GM18526 (cell line): ENCODE data around the gene SLC35F6.

ENCODE experiments used
- POLR2A ChIP-seq: IDR thresholded peaks from 3 replicates; pipeline ENCODE4 v1.6.1; 2011; ENCODE audit not compliant: insufficient read length; ENCODE audit errors: extremely low read depth

The SLC35F6 gene, protein sequence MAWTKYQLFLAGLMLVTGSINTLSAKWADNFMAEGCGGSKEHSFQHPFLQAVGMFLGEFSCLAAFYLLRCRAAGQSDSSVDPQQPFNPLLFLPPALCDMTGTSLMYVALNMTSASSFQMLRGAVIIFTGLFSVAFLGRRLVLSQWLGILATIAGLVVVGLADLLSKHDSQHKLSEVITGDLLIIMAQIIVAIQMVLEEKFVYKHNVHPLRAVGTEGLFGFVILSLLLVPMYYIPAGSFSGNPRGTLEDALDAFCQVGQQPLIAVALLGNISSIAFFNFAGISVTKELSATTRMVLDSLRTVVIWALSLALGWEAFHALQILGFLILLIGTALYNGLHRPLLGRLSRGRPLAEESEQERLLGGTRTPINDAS

DNA sequence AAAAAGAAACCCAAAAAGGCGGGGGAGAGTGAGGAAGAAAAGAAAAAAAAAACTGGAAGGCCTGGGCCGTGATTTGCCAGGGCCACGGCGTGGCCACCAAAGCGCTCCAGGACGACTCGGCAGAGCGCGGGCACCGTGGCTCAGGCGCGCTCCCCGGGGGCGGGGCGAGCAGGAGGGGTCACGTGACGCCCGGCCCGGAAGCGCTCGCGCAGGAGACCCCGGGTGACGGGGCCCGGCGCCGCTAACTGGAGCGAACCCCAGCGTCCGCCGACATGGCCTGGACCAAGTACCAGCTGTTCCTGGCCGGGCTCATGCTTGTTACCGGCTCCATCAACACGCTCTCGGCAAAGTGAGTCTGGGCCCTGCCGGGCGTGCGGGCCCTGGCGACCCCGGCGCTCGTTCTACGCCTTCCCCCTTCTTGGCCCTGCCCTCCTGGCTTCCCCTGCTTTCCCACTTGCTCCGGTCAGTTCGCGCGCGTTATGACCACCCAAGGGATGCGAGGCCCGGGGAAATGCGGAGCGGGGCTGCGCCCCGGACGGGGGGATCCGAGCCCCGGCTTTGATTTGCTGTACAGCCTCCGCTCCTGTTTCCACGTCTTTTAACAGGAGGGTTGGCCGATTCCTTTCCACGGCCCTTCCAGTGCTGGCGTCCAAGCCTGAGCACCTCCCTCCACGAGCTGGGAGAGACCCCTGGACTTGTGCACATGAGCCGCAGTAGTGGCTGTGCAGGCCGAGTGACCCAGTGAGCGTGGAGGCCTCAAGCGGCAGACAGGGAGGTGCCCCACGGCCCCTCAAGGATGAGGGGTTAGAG lies at the start of gene SLC35F6:
TSS of gene SLC35F6 (plus strand) at position 207 of the 810 bp plus-strand sequence. CDS start at position 273, 66 bp downstream.
- peak; percentile 88 for TF ChIP-seq POLR2A

DNA sequence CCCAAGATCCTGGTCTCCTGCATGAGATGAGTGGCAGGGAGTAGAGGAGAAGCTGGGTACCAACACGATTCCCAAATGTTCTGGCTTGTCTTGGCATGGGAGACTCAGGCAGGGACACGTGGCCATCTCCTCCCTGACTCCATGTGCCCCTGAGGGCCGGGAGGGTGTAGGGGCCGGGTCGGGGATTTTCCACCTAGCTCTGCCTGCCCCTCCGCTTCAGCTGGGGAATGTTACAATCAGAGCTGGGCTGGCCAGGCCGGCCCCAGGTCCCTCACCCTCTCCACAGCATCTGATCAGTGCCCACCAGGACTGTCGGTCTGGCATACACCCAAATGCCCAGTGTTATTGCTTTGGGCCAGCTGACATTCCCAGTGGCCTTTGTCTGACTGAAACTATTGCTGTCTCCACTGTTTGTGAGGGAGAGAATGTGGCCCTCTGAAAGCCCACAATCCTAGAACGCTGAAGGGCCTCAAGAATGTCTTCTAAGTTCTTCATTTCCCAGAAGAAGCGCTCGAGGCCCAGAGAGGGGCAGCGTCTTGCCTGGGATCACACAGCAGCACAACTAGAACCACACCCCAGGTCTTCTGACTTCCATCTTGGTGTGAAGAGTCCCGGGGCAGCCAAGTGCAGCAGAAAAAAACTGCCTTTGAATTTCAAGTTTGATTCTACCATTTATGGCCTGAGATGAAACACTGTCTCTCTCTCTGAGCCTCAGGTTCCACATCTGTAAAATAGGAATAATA lies 48.4 kb upstream of the SLC35F6 start:
- no peak for TF ChIP-seq POLR2A

DNA sequence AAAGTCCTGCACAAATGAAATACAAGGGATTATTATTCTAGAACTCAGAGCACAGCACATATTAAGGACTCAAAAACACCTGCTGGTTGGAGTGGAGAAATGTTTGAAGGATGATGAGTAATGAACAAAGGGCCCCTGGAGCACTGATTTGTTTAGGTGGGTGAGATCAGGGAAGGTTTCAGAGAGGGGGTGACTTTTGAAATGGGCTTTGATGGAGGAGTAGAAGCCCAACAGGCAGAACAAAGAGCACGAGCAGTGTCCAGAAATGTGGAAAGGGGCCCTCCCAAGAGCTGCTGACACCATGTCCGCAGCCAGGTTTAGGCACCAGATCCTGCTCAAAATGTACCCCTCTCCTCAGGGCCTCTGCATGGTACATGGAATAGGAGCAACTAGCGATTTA lies 47.7 kb upstream of the SLC35F6 start:
- no peak for TF ChIP-seq POLR2A

DNA sequence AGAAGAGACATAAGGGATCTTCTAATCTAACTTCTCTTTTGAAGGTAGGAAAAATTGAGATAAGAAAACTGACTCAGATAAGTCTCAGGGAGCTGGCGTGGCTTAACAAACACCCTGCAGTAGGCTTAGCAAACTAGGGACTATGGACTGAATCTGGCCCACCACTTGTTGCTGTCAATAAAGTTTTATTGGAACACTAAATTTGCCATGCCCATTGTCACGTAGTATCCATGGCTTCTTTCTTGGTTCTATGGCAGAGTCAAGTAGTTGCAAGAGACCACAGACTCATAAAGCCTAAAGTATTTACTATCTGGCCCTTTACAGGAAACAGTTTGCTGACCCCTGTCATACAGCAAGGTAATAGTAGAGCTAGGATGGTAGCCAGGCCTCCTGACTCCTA lies 47.3 kb upstream of the SLC35F6 start:
- TF ChIP-seq POLR2A, result no peak

DNA sequence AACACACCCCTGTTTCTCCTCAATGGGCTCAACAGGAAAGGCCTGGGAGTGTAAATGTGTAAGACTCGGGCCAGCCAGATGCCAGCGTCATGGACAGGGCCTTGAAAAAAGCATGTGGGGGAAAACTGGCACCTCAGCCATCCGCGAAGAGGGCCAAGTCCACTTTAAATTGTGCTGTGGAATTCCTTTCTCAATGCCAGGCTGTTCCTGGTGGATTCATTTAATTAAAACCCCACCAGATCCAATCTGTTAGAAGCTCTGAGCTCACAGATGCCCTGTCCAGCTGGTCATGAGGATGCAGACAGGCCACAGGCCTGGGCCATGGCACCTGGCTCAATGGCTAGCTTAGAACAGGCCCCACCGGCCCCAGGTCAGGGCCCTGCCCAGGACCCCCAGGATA lies 46.7 kb upstream of the SLC35F6 start:
- no peak for TF ChIP-seq POLR2A

DNA sequence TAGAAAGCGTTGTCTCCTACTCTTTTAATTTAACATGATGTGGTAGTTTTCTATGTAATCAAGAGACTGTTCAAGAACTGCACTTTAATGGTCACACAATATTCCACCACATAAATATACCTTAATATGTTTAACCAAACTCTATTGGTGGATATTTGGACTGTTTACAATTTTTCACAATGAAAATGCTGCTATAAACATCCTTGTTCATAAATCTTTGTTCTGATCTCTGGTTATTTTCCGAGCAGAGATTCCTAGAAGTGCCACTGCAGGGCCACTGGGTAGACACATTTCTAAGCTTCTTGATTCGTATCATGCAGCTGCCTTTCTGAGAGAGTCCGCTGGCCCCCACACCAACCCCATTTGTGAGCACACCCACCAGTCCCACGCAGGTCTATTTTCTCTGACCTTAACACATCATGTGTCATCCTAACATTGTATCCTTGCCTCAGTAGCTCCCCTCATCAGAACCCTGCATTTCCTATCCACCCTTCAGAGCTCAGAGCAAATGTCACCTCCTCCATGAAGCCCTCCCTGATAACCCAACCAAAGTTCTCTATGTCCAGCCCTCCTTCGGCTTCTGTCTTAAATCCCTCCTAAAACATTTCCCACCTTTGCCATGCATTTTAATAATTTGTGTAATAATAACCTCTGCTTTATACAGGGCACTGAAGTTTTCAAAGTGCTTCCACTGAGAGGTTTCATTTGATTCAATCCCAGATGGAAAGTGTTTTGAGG lies 45.0 kb upstream of the SLC35F6 start:
- TF ChIP-seq POLR2A, result no peak

DNA sequence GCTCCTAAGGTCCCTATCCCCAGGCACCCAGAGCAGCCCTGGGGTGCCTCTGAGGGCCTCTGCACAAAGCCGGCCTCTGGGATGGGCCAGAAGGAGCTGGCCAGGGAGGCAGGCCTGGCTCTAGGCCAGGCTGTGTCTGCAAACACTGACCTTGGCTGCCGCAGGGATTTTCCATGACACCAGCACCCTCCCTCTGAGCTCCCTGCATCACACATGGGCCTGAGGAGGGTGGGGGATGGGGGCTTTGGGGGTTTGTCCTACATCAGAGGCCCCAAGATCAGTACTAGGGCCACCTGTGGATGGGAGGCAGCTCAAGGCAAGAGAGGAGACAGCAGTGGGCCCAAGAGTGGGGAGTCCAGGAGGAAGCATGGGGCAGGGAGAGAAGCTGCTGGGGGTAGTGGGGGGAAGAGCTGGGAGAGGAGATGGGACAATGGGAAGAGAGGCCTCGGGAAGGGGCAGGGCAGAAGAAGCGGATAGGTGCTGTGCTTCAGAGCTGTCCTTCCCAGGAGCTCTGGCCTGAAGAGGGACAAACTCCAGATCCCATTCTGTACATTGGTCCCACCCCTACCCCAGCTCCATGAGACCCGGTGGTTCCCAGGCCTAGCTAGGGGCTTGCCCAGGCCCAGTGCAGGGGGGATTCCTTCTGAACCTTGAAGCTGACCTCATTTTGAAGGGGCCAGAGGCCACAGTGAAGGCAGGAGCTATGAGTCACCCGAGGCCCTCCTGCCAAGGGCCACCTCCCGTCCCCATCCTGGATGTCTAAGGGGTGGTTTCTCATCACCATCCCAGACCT lies 43.6 kb upstream of the SLC35F6 start:
- no peak for TF ChIP-seq POLR2A

DNA sequence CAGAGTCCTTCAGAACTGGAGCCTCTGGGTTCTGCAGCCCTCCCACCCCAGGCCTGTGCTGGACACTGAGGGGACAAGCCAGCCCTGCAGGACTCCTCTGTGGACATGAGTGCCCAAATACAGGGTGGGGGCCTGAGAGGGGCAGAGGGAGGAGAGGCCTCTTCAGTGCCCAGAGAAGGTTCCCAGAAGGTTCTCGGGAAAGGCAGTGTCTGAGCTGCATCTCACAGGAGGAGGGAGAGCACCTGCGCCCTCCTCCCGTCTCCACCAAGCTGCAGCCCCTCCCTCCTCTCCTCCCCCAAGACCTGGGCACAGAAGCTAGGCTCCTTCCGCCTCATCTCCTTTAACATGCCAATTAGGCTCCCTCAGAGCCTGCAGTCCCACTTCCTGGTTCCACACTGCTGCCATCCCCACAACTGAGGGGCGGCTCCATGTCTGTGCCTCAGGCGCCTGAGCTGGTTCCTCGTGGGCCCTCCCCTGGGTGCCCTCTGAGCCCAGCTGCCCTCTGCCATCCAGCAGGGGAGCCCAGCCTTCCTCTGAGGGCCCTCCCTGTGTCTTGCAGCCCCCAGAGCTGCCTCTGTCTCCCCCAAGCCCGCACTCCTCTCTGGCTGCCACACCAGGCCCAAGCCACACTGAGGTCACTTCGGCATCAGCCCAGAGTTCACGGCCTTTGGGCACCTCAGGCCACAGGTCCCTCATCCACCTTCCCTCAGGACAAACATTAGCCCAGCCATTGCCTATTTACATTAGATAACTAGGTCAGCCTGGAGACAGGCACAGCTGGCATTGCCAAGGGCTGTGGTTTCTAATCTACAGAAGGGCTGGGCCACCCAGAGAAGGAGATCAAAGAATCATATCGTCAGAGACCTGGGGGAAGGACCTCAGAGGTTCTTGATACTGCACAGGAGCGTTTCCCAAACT lies 42.7 kb upstream of the SLC35F6 start:
- TF ChIP-seq POLR2A, result no peak

DNA sequence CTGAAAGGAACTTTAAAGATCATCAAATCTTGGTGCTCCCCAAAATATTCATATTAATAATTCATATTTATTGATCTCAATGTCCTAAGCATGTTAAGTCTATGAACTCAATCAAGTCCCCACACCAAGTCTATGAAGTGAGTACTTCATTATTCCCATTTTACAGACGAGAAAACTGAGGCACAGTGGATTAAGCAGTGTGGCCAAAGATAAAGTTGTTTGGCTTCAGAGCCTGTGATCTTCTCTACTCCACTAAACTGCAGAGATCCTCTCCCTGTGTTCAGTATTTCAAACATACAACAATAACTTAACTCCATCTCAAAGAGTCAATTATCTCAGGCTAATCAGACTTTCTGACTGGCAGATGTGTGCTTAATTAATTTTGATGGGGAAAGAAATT lies 41.8 kb upstream of the SLC35F6 start:
- TF ChIP-seq POLR2A, result no peak

DNA sequence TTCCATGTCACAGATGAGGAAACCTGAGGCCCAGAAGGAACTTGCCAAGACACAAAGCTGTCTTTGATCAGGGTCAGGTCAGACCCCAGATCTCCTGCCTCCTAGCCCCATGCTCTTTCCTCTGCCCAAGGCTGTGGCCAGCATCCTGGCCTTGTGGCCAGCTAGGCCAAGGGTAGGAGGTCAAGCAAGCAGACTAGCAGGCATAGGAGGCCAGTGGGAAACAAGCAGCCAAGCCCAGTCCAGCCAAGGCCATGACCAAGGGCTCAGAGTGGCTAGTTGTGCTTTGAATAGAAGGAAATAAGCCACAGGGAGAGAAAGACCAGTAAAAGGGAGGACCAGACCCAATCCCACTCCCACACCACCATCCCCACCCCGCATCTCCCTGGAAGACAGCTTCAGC lies 41.2 kb upstream of the SLC35F6 start:
- no peak for TF ChIP-seq POLR2A

DNA sequence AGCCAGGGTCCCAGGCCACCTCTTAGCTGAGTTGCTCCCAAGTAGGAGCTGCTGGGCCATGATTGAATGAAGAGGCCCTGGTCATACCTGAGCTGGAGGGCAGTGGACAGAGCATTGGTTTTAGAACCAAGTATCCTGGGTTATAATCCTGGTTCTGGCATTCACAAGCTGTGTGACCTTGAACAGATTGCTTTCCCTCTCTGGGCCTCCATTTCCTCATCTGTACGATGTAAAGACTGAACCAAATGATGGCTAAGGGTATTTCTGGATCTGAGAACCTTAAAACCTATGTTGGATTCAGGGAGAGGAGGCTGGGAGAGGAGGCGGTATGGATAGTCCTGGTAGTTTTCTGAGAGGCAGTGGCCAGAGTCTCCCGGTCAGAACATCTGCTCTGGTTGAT lies 40.6 kb upstream of the SLC35F6 start:
- TF ChIP-seq POLR2A, result no peak

DNA sequence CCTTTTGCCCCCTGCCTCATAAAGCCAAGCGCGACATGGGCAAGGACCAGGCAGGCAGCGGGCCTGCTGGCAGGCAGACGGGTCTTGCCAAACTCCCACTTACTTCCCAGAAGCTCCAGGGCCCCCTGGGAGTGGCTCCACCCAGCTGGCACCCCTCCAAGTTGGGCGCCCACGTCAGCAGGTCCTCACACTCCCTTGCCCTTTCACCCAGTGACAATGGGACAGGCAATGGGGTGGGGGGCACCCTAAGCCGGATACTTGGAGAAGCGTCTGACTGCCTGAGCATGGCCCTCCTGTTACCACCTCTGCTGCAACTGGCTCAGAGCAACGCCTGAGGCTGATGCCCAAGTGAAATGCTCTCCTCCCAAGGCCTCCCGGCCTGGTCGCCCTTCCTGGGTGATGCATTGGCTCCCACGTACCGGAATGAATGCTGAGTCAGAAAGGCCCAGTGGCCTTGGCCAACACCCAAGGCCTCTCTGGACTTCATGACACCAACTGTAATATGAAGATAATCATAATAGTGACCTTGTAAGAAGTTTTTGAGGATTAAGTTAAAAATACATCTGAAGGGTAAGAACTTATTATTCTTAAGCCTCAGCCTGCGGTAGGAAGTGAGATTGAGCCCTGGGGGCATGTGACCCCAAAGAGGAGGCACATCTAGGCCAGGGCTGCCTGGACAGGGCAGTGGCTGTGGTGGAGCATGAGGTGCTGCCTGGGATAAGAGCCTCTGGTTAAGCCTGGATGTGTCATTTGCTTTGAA lies 39.9 kb upstream of the SLC35F6 start:
- no peak for TF ChIP-seq POLR2A

DNA sequence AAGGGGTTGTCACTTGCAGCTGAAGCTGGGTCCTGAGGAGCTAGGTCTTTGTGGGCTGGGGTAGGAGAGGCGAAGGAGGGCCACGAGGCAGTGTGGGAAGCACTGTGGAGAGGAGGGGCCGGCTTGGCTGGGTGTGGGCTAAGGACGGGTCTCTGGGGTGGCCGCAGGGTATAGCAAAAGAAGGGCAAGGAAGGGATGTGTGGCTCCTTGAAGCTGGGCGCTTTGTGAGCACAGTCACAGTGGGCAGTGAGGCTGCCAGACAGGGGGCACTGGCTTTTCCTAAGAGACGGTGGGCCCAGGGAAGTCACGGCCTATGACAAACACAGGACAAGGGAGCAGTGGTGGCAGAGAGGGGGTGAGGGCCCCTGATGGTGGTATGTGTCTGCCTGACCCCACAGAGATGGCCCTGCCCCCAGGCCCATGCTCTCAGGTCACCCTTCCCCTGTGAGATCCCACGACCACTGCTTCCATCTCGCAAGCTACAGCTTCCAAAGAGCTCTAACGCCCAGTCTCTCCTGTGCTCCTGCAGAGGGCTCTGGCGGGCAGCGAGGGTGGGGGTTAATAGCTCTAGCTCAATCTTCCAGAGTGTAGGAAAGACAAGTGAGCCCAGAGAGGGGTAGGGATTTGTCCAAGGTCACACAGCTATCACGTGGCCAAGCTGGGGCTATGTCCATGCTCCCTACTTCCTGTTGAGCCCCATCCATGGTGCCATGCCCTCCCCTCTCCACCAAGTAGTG lies 39.1 kb upstream of the SLC35F6 start:
- no peak for TF ChIP-seq POLR2A
